DOHH2 (cell line): ENCODE results near the gene PRKAB1.

Source experiments
- EZH2phosphoT487 ChIP-seq: fragments of 200-600 bp; sonication (generic); IDR thresholded peaks from 2 replicates; pipeline ENCODE4 v1.6.1; 2017; ENCODE audit warnings: borderline replicate concordance, mild to moderate bottlenecking, antibody characterized with exemption, low read length, moderate library complexity, mixed read lengths
- TF ChIP-seq, protein P1 (sequence below): fragments of 200-600 bp; sonication (generic); IDR thresholded peaks from one replicate; pipeline ENCODE4 v1.5.1; 2014; ENCODE audit warnings: antibody characterized with exemption, mild to moderate bottlenecking, low read depth, low read length; ENCODE audit not compliant: poor library complexity, severe bottlenecking

DNA sequence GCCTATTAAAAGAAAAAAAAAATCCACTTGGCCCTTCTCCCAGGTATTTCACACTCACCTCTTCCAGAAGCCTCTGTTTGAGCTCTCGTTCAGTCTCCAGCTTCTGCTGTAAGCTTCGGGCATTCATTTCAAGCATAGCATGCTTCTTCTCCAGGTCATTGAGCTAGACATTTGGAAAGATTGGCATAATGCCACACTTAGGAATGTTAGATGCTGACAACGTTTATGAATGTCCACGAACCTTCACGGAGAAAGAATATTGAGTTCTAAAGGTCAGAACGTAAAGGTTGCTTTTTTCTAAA lies 60.5 kb downstream of the PRKAB1 start:
- TF ChIP-seq, protein P1, sequence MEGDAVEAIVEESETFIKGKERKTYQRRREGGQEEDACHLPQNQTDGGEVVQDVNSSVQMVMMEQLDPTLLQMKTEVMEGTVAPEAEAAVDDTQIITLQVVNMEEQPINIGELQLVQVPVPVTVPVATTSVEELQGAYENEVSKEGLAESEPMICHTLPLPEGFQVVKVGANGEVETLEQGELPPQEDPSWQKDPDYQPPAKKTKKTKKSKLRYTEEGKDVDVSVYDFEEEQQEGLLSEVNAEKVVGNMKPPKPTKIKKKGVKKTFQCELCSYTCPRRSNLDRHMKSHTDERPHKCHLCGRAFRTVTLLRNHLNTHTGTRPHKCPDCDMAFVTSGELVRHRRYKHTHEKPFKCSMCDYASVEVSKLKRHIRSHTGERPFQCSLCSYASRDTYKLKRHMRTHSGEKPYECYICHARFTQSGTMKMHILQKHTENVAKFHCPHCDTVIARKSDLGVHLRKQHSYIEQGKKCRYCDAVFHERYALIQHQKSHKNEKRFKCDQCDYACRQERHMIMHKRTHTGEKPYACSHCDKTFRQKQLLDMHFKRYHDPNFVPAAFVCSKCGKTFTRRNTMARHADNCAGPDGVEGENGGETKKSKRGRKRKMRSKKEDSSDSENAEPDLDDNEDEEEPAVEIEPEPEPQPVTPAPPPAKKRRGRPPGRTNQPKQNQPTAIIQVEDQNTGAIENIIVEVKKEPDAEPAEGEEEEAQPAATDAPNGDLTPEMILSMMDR, result no peak
- TF ChIP-seq EZH2phosphoT487, result no peak
